Occipital lobe (tissue), 2 donors: ENCODE data around the gene PIGK. TPM values are rescaled to one million over a fixed set of nuclear protein-coding genes. Genes with fewer than 3 reads are reported as not detected.

Experiments
- DNase-seq: peaks from one replicate; lab custom pipeline; 2025; lab: John Stamatoyannopoulos, UW
- total RNA-seq: library from RNA; depleted of rRNA; stranded (reverse); fragments of >200 nt; gene quantifications from one replicate; pipeline ENCODE4 v1.2.3, GENCODE V29; 2014

The PIGK gene
- total RNA-seq, 1 donor from 2014 or later: 30.7 TPM

DNA sequence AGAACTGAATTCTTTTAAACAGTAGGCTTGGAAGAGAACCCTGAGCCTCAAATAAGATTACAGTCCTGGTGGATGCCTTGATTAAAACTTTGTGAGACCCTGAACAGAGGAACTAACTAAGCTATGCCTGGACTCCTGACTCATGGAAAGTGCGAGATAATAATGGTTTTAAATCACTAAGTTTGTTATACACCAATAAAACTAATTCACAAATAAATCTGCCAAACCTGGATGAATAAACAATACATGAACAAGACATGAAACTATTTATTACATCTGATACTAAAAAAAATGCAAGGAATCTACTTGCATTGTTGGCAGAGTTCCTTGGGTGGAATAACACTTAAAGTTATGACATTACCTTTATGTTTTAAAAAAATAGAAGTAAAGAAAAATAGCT is 118.4 kb downstream of the PIGK start:
- DNase-seq: no peak

GRCh38 chr1:77096496-77097255 is 122.6 kb downstream of the PIGK start:
- no peak for DNase-seq

GRCh38 chr1:77095236-77095635 is 124.0 kb downstream of the PIGK start:
- no peak for DNase-seq

DNA sequence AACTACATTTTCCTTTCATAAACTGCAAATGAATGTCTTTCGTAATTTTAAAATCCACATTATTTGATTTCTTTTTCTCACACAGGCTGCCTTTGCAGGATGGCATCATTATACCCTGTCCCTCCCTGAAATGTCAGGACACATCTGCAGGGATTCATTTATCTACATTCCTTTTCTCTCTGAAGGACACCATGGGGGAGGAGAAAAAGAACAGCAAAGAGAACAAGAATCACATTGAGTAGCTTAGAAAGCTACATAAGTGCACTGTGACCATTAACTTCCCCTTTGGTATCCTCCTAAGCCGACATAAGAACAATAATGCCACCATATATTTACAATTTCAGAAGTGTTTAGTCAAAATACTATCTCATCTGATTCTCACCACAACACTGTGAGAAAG is 129.5 kb downstream of the PIGK start:
- DNase-seq: no peak

- no peak for DNase-seq
Observed at GRCh38 chr1:77085109-77085508, 134.1 kb downstream of the PIGK start.

DNA sequence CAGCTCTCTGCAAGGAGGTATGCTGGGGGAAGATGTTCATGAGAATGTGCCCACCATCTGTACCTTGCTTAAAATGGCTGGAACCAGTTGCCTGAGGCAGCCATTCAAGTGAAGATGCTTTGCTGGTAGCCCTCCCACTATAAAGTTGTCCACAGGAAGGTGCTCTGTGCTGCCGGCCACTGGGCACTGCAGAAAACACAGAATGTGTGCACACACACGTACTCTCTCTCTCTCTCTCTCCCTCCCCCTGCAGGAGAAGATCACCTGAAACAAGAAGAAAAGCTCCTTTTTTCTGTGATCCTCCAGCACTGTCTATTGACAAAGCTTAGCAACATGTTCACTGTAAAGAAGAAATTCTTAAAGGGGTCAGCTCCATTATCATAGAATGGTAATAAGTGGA is 134.8 kb downstream of the PIGK start:
- no peak for DNase-seq

GRCh38 chr1:77081834-77082233 is 137.4 kb downstream of the PIGK start:
- DNase-seq: no peak

GRCh38 chr1:77076759-77077158 is 142.5 kb downstream of the PIGK start:
- DNase-seq: no peak

- DNase-seq: no peak
Observed at GRCh38 chr1:77068013-77068412, 151.2 kb downstream of the PIGK start.

DNA sequence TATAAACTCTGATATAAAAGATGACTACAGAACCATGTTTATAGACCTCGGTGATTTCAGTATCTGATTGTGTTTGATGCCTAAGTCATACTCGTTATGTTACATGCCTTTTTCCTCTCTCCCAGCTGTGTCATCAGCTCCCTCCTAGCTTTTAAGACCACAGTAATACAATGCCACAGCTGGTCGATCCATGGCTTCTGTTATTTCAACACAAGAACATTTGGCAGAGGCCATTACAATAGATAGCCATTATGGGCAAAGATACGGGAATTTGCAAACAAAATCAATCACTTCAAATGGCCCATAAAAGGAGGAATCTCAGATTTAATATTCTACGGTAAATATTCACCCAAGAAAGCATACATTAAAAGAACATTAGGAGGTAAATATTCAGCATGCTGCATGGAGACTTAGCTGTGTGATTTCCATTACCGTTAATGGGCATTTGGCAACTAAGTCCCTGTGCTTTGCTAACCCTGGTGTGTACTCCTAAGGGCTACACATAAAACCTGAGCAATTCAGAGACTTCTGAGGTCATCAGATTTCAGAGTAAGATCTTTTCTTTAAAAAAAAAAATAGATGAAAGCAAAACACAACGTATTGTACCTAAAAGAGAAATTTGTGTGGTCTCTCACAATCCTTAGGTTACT is 153.4 kb downstream of the PIGK start:
- no peak for DNase-seq

DNA sequence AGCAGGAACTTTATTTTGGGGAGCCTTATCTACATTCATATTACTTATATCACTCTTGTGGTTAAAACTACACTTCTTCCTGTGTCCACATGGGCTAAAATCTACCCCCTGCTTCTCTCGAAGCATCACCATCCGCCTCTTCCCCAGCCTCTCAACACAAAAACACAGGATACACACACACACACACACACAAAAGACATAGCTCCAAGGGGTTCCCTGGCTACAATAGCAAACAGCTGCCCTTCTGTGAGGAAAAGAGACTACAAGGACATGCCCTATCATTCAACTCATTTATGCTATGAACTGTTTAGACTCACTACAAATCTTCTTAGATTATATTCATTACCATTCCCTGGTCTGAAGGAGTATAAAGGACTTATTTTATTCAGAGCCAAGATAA is 155.0 kb downstream of the PIGK start:
- no peak for DNase-seq

DNA sequence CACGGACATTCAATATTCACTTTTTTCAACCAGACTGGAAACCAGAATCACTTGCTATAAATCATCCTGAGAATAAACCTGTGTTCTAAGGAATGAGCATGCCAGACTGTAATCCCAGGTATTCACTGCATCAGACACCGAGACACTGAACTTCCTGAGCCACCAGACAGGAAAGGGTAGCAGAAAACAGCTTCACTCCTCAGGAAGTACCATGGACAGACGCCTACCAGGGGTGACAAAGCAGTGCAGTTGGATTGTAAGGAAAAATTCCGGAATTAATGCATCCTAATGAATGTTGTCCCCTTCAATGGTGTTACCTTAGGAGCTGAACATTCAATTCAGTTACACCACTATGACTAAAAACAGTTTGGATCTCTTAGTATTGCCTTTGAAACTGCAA is 156.1 kb downstream of the PIGK start:
- no peak for DNase-seq

GRCh38 chr1:77061162-77061561 is 158.1 kb downstream of the PIGK start:
- DNase-seq: no peak

- DNase-seq: no peak
Observed at GRCh38 chr1:77060000-77060399, 159.2 kb downstream of the PIGK start.

DNA sequence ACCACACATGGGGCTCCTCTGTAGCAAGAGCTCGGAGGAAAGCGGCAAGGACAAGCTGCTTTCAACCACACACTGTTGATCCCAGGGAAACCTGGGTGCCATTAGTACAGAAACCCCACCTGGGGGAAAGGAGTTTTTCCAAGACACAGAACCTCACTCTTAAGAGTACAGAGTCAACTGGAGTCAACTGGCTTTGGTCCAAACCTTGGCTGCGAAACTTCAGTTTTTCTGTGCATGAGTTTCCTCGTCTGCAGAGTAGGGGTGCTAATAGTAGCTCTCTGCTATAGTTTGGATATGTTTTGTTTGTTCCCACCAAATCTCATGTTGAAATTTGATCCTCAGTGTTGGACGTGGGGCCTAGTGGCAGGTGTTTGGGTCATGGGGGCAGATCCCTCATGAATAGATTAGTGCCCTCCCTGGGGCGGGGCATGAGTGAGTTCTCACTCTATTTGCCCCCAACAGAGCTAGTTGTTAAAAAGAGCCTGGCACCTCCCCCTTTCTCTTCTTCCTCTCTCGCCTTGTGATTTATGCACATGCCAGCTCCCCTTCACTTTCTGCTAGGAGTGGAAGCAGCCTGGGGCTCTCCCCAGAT is 161.1 kb downstream of the PIGK start:
- no peak for DNase-seq

GRCh38 chr1:77056525-77056924 is 162.7 kb downstream of the PIGK start:
- DNase-seq: no peak

DNA sequence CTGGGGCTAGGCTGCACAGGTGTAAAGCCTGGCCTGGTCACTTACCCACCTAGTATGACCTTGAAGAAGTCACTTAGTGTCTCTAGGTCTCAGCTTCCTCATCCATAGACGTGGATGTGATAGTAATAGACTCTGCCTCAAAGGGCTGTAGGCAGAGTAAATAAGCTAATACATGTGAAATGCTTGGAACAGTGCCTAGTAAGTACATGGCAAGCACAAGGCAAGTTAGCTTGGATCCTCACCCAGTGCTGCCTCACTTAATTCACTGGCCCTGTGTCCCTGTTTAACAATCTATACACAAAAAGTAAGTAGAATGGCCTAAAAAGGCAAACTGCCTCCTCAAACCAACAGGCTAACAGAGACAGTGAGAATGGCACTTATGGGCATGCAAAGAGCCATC is 167.8 kb downstream of the PIGK start:
- no peak for DNase-seq

DNA sequence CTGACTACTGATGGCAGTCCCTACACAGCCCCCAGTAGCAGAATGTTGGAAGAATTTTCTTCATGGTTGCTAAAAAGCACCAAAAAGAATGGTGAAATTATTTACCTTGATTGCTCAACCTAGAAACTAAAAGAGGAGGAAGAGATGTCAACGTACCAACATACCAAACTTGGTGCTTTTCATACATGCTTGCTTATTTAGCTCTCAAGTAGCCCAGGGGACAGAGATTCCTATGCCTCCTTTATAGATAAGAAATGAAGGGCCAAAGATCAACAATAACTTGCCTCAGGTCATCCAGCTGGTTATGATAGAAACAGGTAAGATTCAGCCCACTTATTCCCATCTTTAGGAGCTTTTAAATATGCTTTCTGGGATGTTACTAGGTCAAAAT is 170.6 kb downstream of the PIGK start:
- DNase-seq: no peak

DNA sequence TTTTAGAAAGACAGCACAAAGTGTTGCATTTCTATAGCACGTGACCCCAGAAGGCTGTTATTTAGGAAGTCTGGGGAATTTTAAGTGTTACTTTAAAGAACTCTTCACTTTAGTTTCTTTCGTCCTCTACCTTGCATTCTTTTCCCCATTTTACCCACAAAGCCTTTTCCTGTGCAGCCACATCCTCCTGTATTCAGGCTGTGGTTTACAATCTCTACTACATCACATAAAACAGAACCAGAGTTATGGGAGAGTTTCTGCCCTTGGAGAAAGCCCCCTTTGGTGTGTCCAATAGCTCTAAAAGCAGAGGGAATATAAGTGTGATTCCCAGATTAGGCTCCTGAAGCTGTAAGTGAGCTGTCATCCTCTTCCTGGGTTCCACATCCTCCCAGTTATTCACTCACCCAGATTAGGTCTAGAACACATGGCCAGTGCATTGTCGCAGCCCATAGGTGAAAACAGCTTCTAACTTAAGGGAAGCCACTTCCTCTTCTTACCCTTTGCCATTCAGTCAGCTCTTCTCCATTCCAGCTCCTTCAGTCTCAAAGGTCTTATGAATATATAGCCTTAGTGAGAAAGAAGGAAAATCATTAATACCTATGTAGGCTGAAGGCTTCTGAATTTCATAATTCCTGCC is 171.1 kb downstream of the PIGK start:
- no peak for DNase-seq

DNA sequence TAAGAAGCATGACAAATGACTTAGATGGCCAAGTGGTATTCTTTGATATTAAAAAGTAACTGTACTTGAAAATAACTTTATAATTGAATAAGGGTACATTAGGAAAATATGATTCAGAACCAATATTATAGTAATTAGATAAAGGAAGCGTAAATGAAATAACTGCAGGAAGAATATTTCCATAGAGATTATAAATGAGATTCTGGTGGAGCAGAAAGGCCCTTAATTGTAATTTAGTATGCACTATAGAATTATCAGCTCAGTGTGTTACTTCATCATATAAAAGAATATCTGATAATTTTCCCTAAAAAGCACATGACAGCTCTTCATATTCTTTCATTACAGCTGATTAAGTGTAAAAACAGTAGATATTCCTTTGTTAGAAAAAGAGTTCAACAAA is 171.7 kb downstream of the PIGK start:
- DNase-seq: no peak

- DNase-seq: peak; percentile 3
Observed at GRCh38 chr1:77044133-77044849, 174.9 kb downstream of the PIGK start.

DNA sequence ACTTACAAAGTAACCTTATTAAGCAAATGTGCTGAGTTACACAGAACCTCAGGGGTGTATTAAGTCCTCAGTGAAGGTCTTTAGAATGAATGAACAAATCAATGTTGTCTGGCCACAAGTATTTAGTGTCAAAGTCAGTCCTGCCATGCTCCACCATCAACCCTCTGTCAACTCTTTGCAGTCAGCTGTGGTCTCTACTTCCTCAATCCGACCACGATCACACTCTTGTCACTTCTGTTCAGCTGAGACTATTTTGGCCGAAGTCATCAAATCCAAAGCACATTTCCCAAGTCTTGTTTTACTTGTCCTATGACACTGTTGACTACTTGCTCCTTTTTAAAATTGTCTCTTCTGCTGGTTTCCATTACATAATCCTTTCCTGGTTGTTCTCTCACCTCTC is 178.4 kb downstream of the PIGK start:
- DNase-seq: no peak
